Neural progenitor cell (in vitro differentiated cells): ENCODE data around the gene TRMT44. TPM values are rescaled to one million over a fixed set of nuclear protein-coding genes. Genes with fewer than 3 reads are reported as not detected.
"Not testable (repeated sequence)": the region's sequence is repeated elsewhere in the genome, so short reads cannot be mapped to it uniquely, and the experiment has no call there.

ENCODE experiments used
- DNase-seq: peaks from one replicate; pipeline ENCODE4 v3.0.0-alpha.2; 2016; ENCODE audit warnings: low spot score
- H2AFZ ChIP-seq: fragments of 200-600 bp; sonication (generic); replicated peaks from 2 replicates; pipeline ENCODE4 v1.6.1; 2016; ENCODE audit warnings: antibody characterized with exemption
- H3F3A ChIP-seq: fragments of 200-600 bp; sonication (generic); 2 replicates; pipeline ENCODE4 v1.6.1; 2016; ENCODE audit warnings: antibody characterized with exemption, low read depth
- H3K27ac ChIP-seq: fragments of 200-600 bp; sonication (generic); 2 replicates; pipeline ENCODE4 v1.5.1; 2016; ENCODE audit warnings: mild to moderate bottlenecking
- H3K27me3 ChIP-seq: fragments of 200-600 bp; sonication (generic); 2 replicates; pipeline ENCODE4 v1.6.1; 2016; ENCODE audit warnings: mild to moderate bottlenecking, moderate library complexity
- H3K36me3 ChIP-seq: fragments of 200-600 bp; sonication (generic); 2 replicates; pipeline ENCODE4 v1.5.1; 2016
- H3K4me1 ChIP-seq: fragments of 200-600 bp; sonication (generic); 2 replicates; pipeline ENCODE4 v1.6.1; 2016; ENCODE audit warnings: mixed run types
- H3K4me2 ChIP-seq: fragments of 200-600 bp; sonication (generic); 2 replicates; pipeline ENCODE4 v1.6.1; 2016
- H3K4me3 ChIP-seq: fragments of 200-600 bp; sonication (generic); 2 replicates; pipeline ENCODE4 v1.5.1; 2016
- H3K79me2 ChIP-seq: fragments of 200-600 bp; sonication (generic); 2 replicates; pipeline ENCODE4 v1.6.1; 2016; ENCODE audit warnings: low read depth
- H3K9ac ChIP-seq: fragments of 200-600 bp; sonication (generic); 2 replicates; pipeline ENCODE4 v1.6.1; 2016
- H3K9me3 ChIP-seq: fragments of 200-600 bp; sonication (generic); 2 replicates; pipeline ENCODE4 v1.5.1; 2016; ENCODE audit warnings: low read depth
- H4K20me1 ChIP-seq: fragments of 200-600 bp; sonication (generic); 2 replicates; pipeline ENCODE4 v1.6.1; 2016; ENCODE audit warnings: low read depth
- H3K27ac Mint-ChIP-seq: 3 replicates; pipeline ENCODE4 v1.8.0; 2021; ENCODE audit warnings: mixed read lengths
- H3K27me3 Mint-ChIP-seq: 2 replicates; pipeline ENCODE4 v1.8.0; 2022; ENCODE audit warnings: low read depth, mild to moderate bottlenecking, inconsistent platforms, moderate library complexity, mixed read lengths; ENCODE audit not compliant: insufficient read depth
- H3K36me3 Mint-ChIP-seq: 3 replicates; pipeline ENCODE4 v1.8.0; 2021; ENCODE audit warnings: mixed read lengths
- H3K4me1 Mint-ChIP-seq: 3 replicates; pipeline ENCODE4 v1.8.0; 2021; ENCODE audit warnings: mixed read lengths
- H3K4me3 Mint-ChIP-seq: 3 replicates; pipeline ENCODE4 v1.8.0; 2021; ENCODE audit warnings: mild to moderate bottlenecking, moderate library complexity, mixed read lengths
- H3K9me3 Mint-ChIP-seq: 3 replicates; pipeline ENCODE4 v1.8.0; 2020; ENCODE audit warnings: mixed read lengths
- CTCF ChIP-seq: fragments of 200-600 bp; sonication (generic); IDR thresholded peaks from 2 replicates; pipeline ENCODE4 v1.5.1; 2017; ENCODE audit warnings: antibody characterized with exemption, mild to moderate bottlenecking
- EZH2 ChIP-seq: fragments of 200-600 bp; sonication (generic); IDR thresholded peaks from 2 replicates; pipeline ENCODE4 v1.6.1; 2017; ENCODE audit warnings: antibody characterized with exemption, mild to moderate bottlenecking, moderate library complexity
- EZH2phosphoT487 ChIP-seq: fragments of 200-600 bp; sonication (generic); IDR thresholded peaks from 2 replicates; pipeline ENCODE4 v1.6.1; 2017; ENCODE audit warnings: antibody characterized with exemption
- total RNA-seq: library from RNA; depleted of rRNA; stranded (reverse); fragments of >200 nt; gene quantifications from 2 replicates; pipeline ENCODE4 v1.2.3, GENCODE V29; 2015; ENCODE audit warnings: low replicate concordance

The TRMT44 gene
- total RNA-seq, 1 donor from 2014 or later = 19.9 TPM

DNA sequence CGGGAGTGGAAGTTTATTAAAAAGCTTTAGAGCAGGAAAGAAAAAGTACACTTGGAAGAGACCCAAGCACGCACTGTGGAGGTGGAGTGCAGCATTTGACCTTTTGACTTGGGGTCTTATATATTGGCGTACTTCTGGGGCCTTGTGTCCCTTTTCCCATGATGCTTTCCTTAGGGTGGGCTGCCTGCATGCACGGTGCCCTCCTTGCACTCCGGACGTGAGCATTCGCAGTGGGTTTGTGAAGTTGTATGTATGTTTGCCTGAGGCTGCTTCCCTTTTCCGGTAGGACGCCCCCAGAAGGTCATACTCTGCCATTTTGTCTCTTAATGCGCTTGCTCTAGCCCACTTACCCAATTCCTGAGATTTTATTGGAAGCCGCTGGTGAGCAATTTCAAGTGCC lies 39.6 kb downstream of the TRMT44 start:
- H3K4me3 ChIP-seq = no peak overlapping the region
- no peaks in the 10 kb centered on the region for H3K9me3 Mint-ChIP-seq
- H2AFZ ChIP-seq = no peak overlapping the region
- H3K4me1 ChIP-seq = peaks cover 8% of the 10 kb centered on the region
- H3K4me3 Mint-ChIP-seq = no peak overlapping the region
- no peaks in the 10 kb centered on the region for H3K9me3 ChIP-seq
- H3K27ac ChIP-seq = no peak overlapping the region
- no peak overlapping the region for H3K4me2 ChIP-seq
- H3K27me3 Mint-ChIP-seq = peaks cover 3% of the 10 kb centered on the region
- H3K36me3 ChIP-seq = no peaks in the 10 kb centered on the region
- peaks cover 7% of the 10 kb centered on the region for H3K36me3 Mint-ChIP-seq
- H3K27me3 ChIP-seq = no peaks in the 10 kb centered on the region
- TF ChIP-seq EZH2phosphoT487 (no peak), CTCF (no peak), EZH2 (no peak)
- H3K4me1 Mint-ChIP-seq = peaks cover 16% of the 10 kb centered on the region
- no peak overlapping the region for H3K9ac ChIP-seq
- peak overlapping the region; percentile 11 for H3K27ac Mint-ChIP-seq
- no peaks in the 10 kb centered on the region for H3F3A ChIP-seq
- H4K20me1 ChIP-seq = no peaks in the 10 kb centered on the region
- H3K79me2 ChIP-seq = no peaks in the 10 kb centered on the region
- DNase-seq = no peak

DNA sequence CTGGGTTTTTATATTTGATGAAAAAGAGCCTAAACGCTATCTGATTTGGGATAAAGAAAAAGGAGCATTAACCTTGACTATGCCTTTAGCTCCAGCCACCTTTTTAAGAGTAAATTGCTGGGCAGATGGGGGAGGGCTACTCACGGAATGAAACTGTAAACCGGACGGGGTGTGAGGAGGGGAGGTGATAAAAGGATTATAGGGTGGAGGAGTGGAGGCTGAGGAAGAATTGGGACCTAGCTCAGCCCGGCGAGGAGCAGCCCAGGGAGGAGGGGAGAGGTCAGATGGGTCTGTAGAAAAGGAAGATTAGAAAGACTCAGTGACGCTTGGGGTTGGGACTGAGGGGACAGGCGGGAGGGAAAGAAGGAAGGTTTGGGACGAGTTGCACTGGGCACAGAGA lies 46.1 kb downstream of the TRMT44 start:
- not testable (repeated sequence) for H3K36me3 Mint-ChIP-seq, H3K27me3 ChIP-seq, H3K4me1 ChIP-seq, H3K27me3 Mint-ChIP-seq, H3K4me3 ChIP-seq, H3K4me2 ChIP-seq, H4K20me1 ChIP-seq, H3K4me3 Mint-ChIP-seq, H3K9ac ChIP-seq, H2AFZ ChIP-seq, H3K79me2 ChIP-seq, H3K36me3 ChIP-seq, H3K9me3 Mint-ChIP-seq, H3F3A ChIP-seq, H3K9me3 ChIP-seq, H3K27ac ChIP-seq, DNase-seq, H3K27ac Mint-ChIP-seq
- H3K4me1 Mint-ChIP-seq = peaks cover 12% of the 10 kb centered on the region

- H3K36me3 Mint-ChIP-seq = peaks cover 7% of the 10 kb centered on the region
- Histone ChIP-seq H4K20me1 (no peaks in the 10 kb centered on the region), H3K4me3 (no peak overlapping the region), H3K9me3 (no peaks in the 10 kb centered on the region), H3K79me2 (no peaks in the 10 kb centered on the region), H3K4me2 (no peak overlapping the region), H3K9ac (no peak overlapping the region), H3K27ac (no peak overlapping the region), H3F3A (no peaks in the 10 kb centered on the region), H3K4me1 (no peaks in the 10 kb centered on the region), H3K36me3 (no peaks in the 10 kb centered on the region), H2AFZ (no peak overlapping the region), H3K27me3 (no peaks in the 10 kb centered on the region)
- H3K9me3 Mint-ChIP-seq = peaks cover 2% of the 10 kb centered on the region
- peaks cover 3% of the 10 kb centered on the region for H3K27me3 Mint-ChIP-seq
- DNase-seq = no peak
- H3K4me3 Mint-ChIP-seq = no peak overlapping the region
- H3K27ac Mint-ChIP-seq = no peak overlapping the region
- no peak for TF ChIP-seq CTCF
- no peak for TF ChIP-seq EZH2phosphoT487
- no peak for TF ChIP-seq EZH2
- H3K4me1 Mint-ChIP-seq = peaks cover 33% of the 10 kb centered on the region
Observed at GRCh38 chr4:8488791-8489369, 48.3 kb downstream of the TRMT44 start.

DNA sequence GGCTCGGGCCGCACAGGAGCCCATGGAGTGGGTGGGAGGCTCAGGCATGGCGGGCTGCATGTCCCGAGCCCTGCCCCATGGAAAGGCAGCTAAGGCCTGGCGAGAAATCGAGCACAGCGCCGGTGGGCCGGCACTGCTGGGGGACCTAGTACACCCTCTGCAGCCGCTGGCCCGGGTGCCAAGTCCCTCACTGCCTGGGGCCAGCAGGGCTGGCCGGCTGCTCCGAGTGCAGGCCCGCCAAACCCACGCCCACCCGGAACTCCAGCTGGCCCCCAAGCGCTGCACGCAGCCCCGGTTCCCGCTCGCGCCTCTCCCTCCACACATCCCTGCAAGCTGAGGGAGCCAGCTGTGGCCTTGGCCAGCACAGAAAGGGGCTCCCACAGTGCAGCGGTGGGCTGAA lies 50.9 kb downstream of the TRMT44 start:
- not testable (repeated sequence) for H3K27me3 Mint-ChIP-seq, H3K36me3 Mint-ChIP-seq

More for the DNA sequence above, 50.9 kb downstream of the TRMT44 start:
- not testable (repeated sequence) for H3K4me2 ChIP-seq, H3K4me1 ChIP-seq, H3K9ac ChIP-seq, H2AFZ ChIP-seq, H3K36me3 ChIP-seq, H3K27ac ChIP-seq, H3K9me3 Mint-ChIP-seq, H3K27ac Mint-ChIP-seq, H3K79me2 ChIP-seq, H4K20me1 ChIP-seq, H3K9me3 ChIP-seq, H3K4me3 ChIP-seq, H3K27me3 ChIP-seq, H3K4me3 Mint-ChIP-seq, H3F3A ChIP-seq, DNase-seq
- peaks cover 37% of the 10 kb centered on the region for H3K4me1 Mint-ChIP-seq
